ENCODE data around the gene TRH. TPM values are rescaled to one million over a fixed set of nuclear protein-coding genes. Genes with fewer than 3 reads are reported as not detected.

TRH gene
- total and polyA plus RNA-seq, 2 of the 8 experiments (the other 6 are each of a cell fraction or from before 2014, with no cell fraction given) = not detected

- Histone ChIP-seq H3K9me3 (ENCODE audit: insufficient read depth in 2 of 2, low read depth in 1 of 2, low read length in 1 of 2) (no peaks in the 10 kb centered on the region), H3K23me2 (ENCODE audit: low read depth, low read length) (no peaks in the 10 kb centered on the region; the same call in 1 of the 2 replicates), H4K91ac (replicated peaks; ENCODE audit: insufficient read length, low read length) (no peak overlapping the region), H2BK12ac (ENCODE audit: low read depth, low read length) (no peak overlapping the region), H3K4ac (replicated peaks; ENCODE audit: insufficient read length, low read depth, low read length) (no peak overlapping the region), H2BK15ac (ENCODE audit: low read length) (no peak overlapping the region), H3K56ac (replicated peaks; ENCODE audit: insufficient read length, low read depth, low read length) (no peak overlapping the region), H3K4me2 (ENCODE audit: insufficient read depth in 1 of 2, low read depth in 2 of 2, low read length in 2 of 2) (no peak overlapping the region), H2BK5ac (ENCODE audit: low read depth, low read length) (no peak overlapping the region), H3K36me3 (ENCODE audit: control insufficient read depth in 2 of 4, insufficient read depth in 4 of 4, low read length in 3 of 4) (no peaks in the 10 kb centered on the region), H3K18ac (ENCODE audit: extremely low read depth, low read length) (no peak overlapping the region), H2BK120ac (replicated peaks; ENCODE audit: low read depth, low read length) (no peak overlapping the region), H3K4me1 (replicated peaks in 1 of 4; ENCODE audit: control insufficient read depth in 3 of 4, insufficient read depth in 4 of 4, low read length in 3 of 4) (peaks cover 0 to 4% (median 4%) of the 10 kb centered on the region in 4 experiments; a peak in 3 of 7 replicates), H3K79me1 (ENCODE audit: low read depth, low read length) (no peaks in the 10 kb centered on the region), H2AK5ac (ENCODE audit: low read depth, low read length) (no peak overlapping the region), H2BK20ac (ENCODE audit: low read length) (no peak overlapping the region), H3K14ac (ENCODE audit: insufficient read length) (no peak overlapping the region), H3K27me3 (replicated peaks in 1 of 4; ENCODE audit: control insufficient read depth in 3 of 4, extremely low read depth in 1 of 4, insufficient read depth in 3 of 4, low read length in 3 of 4) (peaks cover 16 to 53% (median 46%) of the 10 kb centered on the region in 4 experiments), H3K4me3 (ENCODE audit: extremely low read depth in 1 of 4, insufficient read depth in 2 of 4, low read depth in 3 of 4, low read length in 4 of 4) (no peak overlapping the region), H3K79me2 (ENCODE audit: control insufficient read depth in 1 of 2, insufficient read depth in 2 of 2, low read length in 2 of 2) (no peaks in the 10 kb centered on the region), H2AFZ (ENCODE audit: low read length) (no peak overlapping the region), H3K23ac (ENCODE audit: insufficient read length) (no peak overlapping the region), H4K20me1 (replicated peaks in 1 of 2; ENCODE audit: control insufficient read depth in 1 of 2, insufficient read depth in 2 of 2, low read length in 2 of 2) (peaks cover 0 to 11% of the 10 kb centered on the region in 2 experiments), H4K8ac (ENCODE audit: extremely low read depth, insufficient read depth, low read length) (no peak overlapping the region), H3K27ac (ENCODE audit: low read depth, low read length) (no peak overlapping the region), H3K9ac (replicated peaks in 1 of 4; ENCODE audit: extremely low read depth in 1 of 4, low read depth in 3 of 4, low read length in 3 of 4) (no peak overlapping the region), H4K5ac (ENCODE audit: insufficient read length, low read depth, low read length) (no peak overlapping the region)
- ChIA-PET POLR2A (ENCODE audit: partially characterized antibody) (no interaction called here), CTCF (ENCODE audit: partially characterized antibody) (interaction anchor here (1.0 to 5.7 kb wide), 3 partner anchors 9 to 27 kb away, joined by 4 to 34 read pairs (median 4); partner anchors contain the start of gene TRH)
- FAIRE-seq (no peak), DNase-seq (ENCODE audit: low read depth in 1 of 2, low spot score in 2 of 2) (no peak)
- WGBS, 2 experiments (ENCODE audit: extremely low coverage in 1 of 2, insufficient coverage in 1 of 2, insufficient read length in 1 of 2, insufficient replicate concordance in 2 of 2, low coverage in 1 of 2, low lambda C conversion rate in 2 of 2, missing lambda C conversion rate in 1 of 2) = 76% methylated on average over 2 of the region's 2 CpGs; no CpG with 5 or more reads in 1 of the 2 experiments
- TF ChIP-seq SRF (IDR thresholded peaks at IDR 0.05; ENCODE audit: low read depth, low read length) (no peak), KDM4A (IDR thresholded peaks at IDR 0.05; ENCODE audit: low read depth, low read length, severe bottlenecking) (no peak), RBBP5 (IDR thresholded peaks at IDR 0.05; ENCODE audit: borderline replicate concordance, low read depth, low read length) (no peak), FOSL1 (IDR thresholded peaks at IDR 0.05; ENCODE audit: insufficient read depth, low read depth, low read length) (no peak), RAD21 (IDR thresholded peaks at IDR 0.05 in 1 of 2, conservative IDR thresholded peaks at IDR 0.05 in 1 of 2; ENCODE audit: low read depth in 2 of 2, low read length in 2 of 2) (no peak), NRF1 (IDR thresholded peaks at IDR 0.05; ENCODE audit: low read depth, low read length) (no peak), TEAD4 (IDR thresholded peaks at IDR 0.05; ENCODE audit: low read depth, low read length) (no peak), ATF2 (IDR thresholded peaks at IDR 0.05; ENCODE audit: low read length) (no peak), POU5F1 (IDR thresholded peaks at IDR 0.05; ENCODE audit: low read depth, low read length) (no peak), HDAC2 (IDR thresholded peaks at IDR 0.05; ENCODE audit: borderline replicate concordance in 1 of 2, low read depth in 2 of 2, low read length in 2 of 2) (no peak), ZNF274 (IDR thresholded peaks at IDR 0.05; ENCODE audit: borderline replicate concordance, extremely low read depth, low read length) (no peak), TBP (IDR thresholded peaks at IDR 0.05; ENCODE audit: low read depth, low read length) (no peak)
Measured at GRCh38 chr3:129965937-129966336, 8.6 kb upstream of the TRH start.

All from H1 (cell line).